Measurements from ENCODE around the gene MED12L. TPM values are rescaled to one million over a fixed set of nuclear protein-coding genes. Genes with fewer than 3 reads are reported as not detected.

The MED12L gene
- polyA plus RNA-seq, 1 of the 3 experiments (the other 2 are of a cell fraction) = 0.03 TPM

DNA sequence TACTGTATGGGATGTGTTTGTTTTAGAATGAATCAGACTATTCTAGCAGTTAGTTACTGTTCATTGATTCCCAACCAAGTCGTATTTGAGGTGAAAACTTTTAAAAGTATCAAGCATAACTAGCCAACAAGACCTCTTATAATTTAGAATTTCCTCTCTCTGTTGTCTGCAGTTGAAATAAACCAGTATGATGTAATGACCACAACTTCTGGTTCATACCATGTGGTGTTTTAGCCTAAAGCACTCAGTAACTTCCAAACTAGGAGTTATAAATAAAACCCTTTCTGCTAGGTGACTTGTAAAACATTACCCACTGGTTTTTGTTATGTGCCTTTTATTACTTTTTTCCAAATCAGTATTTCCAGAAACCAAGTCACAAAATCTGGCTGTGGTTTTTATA is 318.9 kb downstream of the MED12L start:
- ChIA-PET POLR2A (no interaction called here), CTCF (interaction anchor here (1.3 kb wide), 1 partner anchor 21 kb away, joined by 3 read pairs; no protein-coding TSS in a partner anchor)
- Histone ChIP-seq H3K9ac (no peak overlapping the region), H3K4me3 (ENCODE audit: low read depth in 2 of 2, low read length in 1 of 2) (no peak overlapping the region), H3K27ac (ENCODE audit: low read depth in 2 of 2, low read length in 1 of 2) (no peak overlapping the region), H3K4me1 (ENCODE audit: control insufficient read depth in 1 of 2, insufficient read depth in 2 of 2, low read depth in 1 of 2, low read length in 1 of 2) (peaks cover 0 to 2% of the 10 kb centered on the region in 2 experiments; a peak in 2 of 4 replicates), H4K20me1 (ENCODE audit: insufficient read depth) (no peaks in the 10 kb centered on the region), H3K79me2 (ENCODE audit: insufficient read depth) (no peaks in the 10 kb centered on the region), H3F3A (replicated peaks; ENCODE audit: insufficient read depth) (no peaks in the 10 kb centered on the region), H3K4me2 (no peak overlapping the region), H3K9me2 (no peaks in the 10 kb centered on the region), H3K27me3 (ENCODE audit: insufficient read depth) (no peaks in the 10 kb centered on the region), H3K36me3 (replicated peaks in 1 of 2; ENCODE audit: control insufficient read depth in 1 of 2, insufficient read depth in 2 of 2, low read length in 1 of 2) (no peaks in the 10 kb centered on the region), H2AFZ (ENCODE audit: low read depth) (no peak overlapping the region), H3K9me3 (no peaks in the 10 kb centered on the region)
- 17% methylated on average over 1 of the region's 1 CpG for WGBS (ENCODE audit: low lambda C conversion rate)
- TF ChIP-seq, protein P1, sequence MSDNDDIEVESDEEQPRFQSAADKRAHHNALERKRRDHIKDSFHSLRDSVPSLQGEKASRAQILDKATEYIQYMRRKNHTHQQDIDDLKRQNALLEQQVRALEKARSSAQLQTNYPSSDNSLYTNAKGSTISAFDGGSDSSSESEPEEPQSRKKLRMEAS (IDR thresholded peaks at IDR 0.05; ENCODE audit: low read depth) = no peak
- TF ChIP-seq CHD2 (IDR thresholded peaks at IDR 0.05; ENCODE audit: low read length, partially characterized antibody) = no peak
- TF ChIP-seq RFX5 (IDR thresholded peaks at IDR 0.05; ENCODE audit: low read length) = no peak
- TF ChIP-seq, protein P2, sequence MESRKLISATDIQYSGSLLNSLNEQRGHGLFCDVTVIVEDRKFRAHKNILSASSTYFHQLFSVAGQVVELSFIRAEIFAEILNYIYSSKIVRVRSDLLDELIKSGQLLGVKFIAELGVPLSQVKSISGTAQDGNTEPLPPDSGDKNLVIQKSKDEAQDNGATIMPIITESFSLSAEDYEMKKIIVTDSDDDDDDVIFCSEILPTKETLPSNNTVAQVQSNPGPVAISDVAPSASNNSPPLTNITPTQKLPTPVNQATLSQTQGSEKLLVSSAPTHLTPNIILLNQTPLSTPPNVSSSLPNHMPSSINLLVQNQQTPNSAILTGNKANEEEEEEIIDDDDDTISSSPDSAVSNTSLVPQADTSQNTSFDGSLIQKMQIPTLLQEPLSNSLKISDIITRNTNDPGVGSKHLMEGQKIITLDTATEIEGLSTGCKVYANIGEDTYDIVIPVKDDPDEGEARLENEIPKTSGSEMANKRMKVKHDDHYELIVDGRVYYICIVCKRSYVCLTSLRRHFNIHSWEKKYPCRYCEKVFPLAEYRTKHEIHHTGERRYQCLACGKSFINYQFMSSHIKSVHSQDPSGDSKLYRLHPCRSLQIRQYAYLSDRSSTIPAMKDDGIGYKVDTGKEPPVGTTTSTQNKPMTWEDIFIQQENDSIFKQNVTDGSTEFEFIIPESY (IDR thresholded peaks at IDR 0.05; ENCODE audit: borderline replicate concordance, low read depth) = no peak
- no peak for TF ChIP-seq GATA2 (CRISPR knock-in tag; IDR thresholded peaks at IDR 0.05)
- no peak for TF ChIP-seq POLR2AphosphoS5 (IDR thresholded peaks at IDR 0.05; ENCODE audit: low read depth, low read length)
- TF ChIP-seq FOSL2 (IDR thresholded peaks at IDR 0.05; ENCODE audit: borderline replicate concordance, low read depth) = no peak
- TF ChIP-seq, protein P3, sequence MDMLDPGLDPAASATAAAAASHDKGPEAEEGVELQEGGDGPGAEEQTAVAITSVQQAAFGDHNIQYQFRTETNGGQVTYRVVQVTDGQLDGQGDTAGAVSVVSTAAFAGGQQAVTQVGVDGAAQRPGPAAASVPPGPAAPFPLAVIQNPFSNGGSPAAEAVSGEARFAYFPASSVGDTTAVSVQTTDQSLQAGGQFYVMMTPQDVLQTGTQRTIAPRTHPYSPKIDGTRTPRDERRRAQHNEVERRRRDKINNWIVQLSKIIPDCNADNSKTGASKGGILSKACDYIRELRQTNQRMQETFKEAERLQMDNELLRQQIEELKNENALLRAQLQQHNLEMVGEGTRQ (IDR thresholded peaks at IDR 0.05; ENCODE audit: borderline replicate concordance, low read depth, low read length) = no peak
- TF ChIP-seq JUND (IDR thresholded peaks at IDR 0.05) = no peak
- no peak for TF ChIP-seq RAD21 (IDR thresholded peaks at IDR 0.05; ENCODE audit: low read length)
- DNase-seq = no peak

DNA sequence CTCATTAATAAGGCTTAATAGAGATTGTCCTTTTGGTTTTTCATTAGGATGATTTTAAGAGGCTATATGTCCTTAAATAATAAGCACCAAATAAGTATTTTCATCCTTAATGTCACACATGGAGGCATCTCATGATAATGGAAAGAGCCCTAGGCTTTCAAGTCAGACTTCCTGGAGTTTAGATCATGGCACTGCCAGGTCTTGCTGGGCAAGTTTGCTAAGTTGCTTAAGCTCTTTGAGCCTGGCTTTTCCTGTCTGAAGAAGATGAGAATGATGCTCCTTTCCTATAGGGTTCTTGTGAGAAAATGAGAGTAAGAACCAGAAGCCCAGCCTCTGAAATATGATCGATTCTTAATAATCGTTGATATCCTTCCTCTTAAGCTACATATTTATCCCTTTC is 322.5 kb downstream of the MED12L start:
- Histone ChIP-seq H4K20me1 (ENCODE audit: insufficient read depth) (no peaks in the 10 kb centered on the region), H3K4me2 (no peak overlapping the region), H3K27ac (ENCODE audit: low read depth in 2 of 2, low read length in 1 of 2) (no peak overlapping the region), H3K36me3 (replicated peaks in 1 of 2; ENCODE audit: control insufficient read depth in 1 of 2, insufficient read depth in 2 of 2, low read length in 1 of 2) (no peaks in the 10 kb centered on the region), H3F3A (replicated peaks; ENCODE audit: insufficient read depth) (peaks cover 6% of the 10 kb centered on the region), H3K4me3 (ENCODE audit: low read depth in 2 of 2, low read length in 1 of 2) (no peak overlapping the region), H3K27me3 (ENCODE audit: insufficient read depth) (no peaks in the 10 kb centered on the region), H3K79me2 (ENCODE audit: insufficient read depth) (no peaks in the 10 kb centered on the region), H3K9ac (no peak overlapping the region), H3K4me1 (ENCODE audit: control insufficient read depth in 1 of 2, insufficient read depth in 2 of 2, low read depth in 1 of 2, low read length in 1 of 2) (no peaks in the 10 kb centered on the region; a peak in 2 of 4 replicates), H2AFZ (ENCODE audit: low read depth) (no peak overlapping the region), H3K9me3 (no peaks in the 10 kb centered on the region), H3K9me2 (no peaks in the 10 kb centered on the region)
- ChIA-PET POLR2A (no interaction called here), CTCF (interaction anchor here (2.3 kb wide), 1 partner anchor 18 kb away, joined by 10 read pairs; no protein-coding TSS in a partner anchor)
- DNase-seq = no peak
- 71% methylated on average over 2 of the region's 2 CpGs for WGBS (ENCODE audit: low lambda C conversion rate)
- TF ChIP-seq NRF1 (IDR thresholded peaks at IDR 0.05; ENCODE audit: low read depth, low read length) (no peak), JUND (IDR thresholded peaks at IDR 0.05) (no peak), YY1 (IDR thresholded peaks at IDR 0.05; ENCODE audit: low read depth) (no peak), GABPA (IDR thresholded peaks at IDR 0.05; ENCODE audit: low read depth) (no peak), SIN3A (IDR thresholded peaks at IDR 0.05; ENCODE audit: borderline replicate concordance, low read depth, low read length) (no peak), TAF1 (IDR thresholded peaks at IDR 0.05; ENCODE audit: borderline replicate concordance, low read depth, low read length) (no peak), MEF2A (IDR thresholded peaks at IDR 0.05; ENCODE audit: borderline replicate concordance, low read depth) (no peak), GATA2 (CRISPR knock-in tag; IDR thresholded peaks at IDR 0.05) (no peak), ELF1 (IDR thresholded peaks at IDR 0.05) (no peak), EP300 (IDR thresholded peaks at IDR 0.05; ENCODE audit: borderline replicate concordance in 1 of 2, low read depth in 1 of 2, low read length in 1 of 2) (no peak), RFX5 (IDR thresholded peaks at IDR 0.05; ENCODE audit: low read length) (no peak), RXRA (IDR thresholded peaks at IDR 0.05; ENCODE audit: borderline replicate concordance, low read depth) (no peak)
- TF ChIP-seq, protein P1 (IDR thresholded peaks at IDR 0.05; ENCODE audit: low read depth) = no peak
- TF ChIP-seq, protein P3 (IDR thresholded peaks at IDR 0.05; ENCODE audit: borderline replicate concordance, low read depth, low read length) = no peak
- TF ChIP-seq, protein P4, sequence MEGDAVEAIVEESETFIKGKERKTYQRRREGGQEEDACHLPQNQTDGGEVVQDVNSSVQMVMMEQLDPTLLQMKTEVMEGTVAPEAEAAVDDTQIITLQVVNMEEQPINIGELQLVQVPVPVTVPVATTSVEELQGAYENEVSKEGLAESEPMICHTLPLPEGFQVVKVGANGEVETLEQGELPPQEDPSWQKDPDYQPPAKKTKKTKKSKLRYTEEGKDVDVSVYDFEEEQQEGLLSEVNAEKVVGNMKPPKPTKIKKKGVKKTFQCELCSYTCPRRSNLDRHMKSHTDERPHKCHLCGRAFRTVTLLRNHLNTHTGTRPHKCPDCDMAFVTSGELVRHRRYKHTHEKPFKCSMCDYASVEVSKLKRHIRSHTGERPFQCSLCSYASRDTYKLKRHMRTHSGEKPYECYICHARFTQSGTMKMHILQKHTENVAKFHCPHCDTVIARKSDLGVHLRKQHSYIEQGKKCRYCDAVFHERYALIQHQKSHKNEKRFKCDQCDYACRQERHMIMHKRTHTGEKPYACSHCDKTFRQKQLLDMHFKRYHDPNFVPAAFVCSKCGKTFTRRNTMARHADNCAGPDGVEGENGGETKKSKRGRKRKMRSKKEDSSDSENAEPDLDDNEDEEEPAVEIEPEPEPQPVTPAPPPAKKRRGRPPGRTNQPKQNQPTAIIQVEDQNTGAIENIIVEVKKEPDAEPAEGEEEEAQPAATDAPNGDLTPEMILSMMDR (IDR thresholded peaks at IDR 0.05) = no peak

Data from SK-N-SH (cell line).